ENCODE measurements around the gene CCR9. TPM values are rescaled to one million over a fixed set of nuclear protein-coding genes. Genes with fewer than 3 reads are reported as not detected.

CCR9 gene
- total RNA-seq, 2 donors from 2014 or later: 0.15 to 0.19 TPM

GRCh38 chr3:45864760-45865519 lies 21.4 kb upstream of the CCR9 start:
- Mint-ChIP-seq H3K9me3 (peaks cover 9% of the 10 kb centered on the region), H3K36me3 (ENCODE audit: low read depth) (no peaks in the 10 kb centered on the region), H3K4me3 (peak overlapping the region; percentile 38), H3K27me3 (peaks cover 49% of the 10 kb centered on the region), H3K27ac (no peak overlapping the region), H3K4me1 (peaks cover 28% of the 10 kb centered on the region)
- ATAC-seq (replicated peaks): peak; percentile 83

GRCh38 chr3:45865563-45865962 lies 20.8 kb upstream of the CCR9 start:
- H3K27ac Mint-ChIP-seq: no peak overlapping the region
- no peaks in the 10 kb centered on the region for H3K36me3 Mint-ChIP-seq (ENCODE audit: low read depth)
- H3K4me3 Mint-ChIP-seq: no peak overlapping the region
- ATAC-seq (replicated peaks): no peak
- peaks cover 45% of the 10 kb centered on the region for H3K27me3 Mint-ChIP-seq
- H3K4me1 Mint-ChIP-seq: peaks cover 31% of the 10 kb centered on the region
- H3K9me3 Mint-ChIP-seq: peaks cover 9% of the 10 kb centered on the region

- Mint-ChIP-seq H3K9me3 (peaks cover 5% of the 10 kb centered on the region), H3K4me1 (peaks cover 24% of the 10 kb centered on the region), H3K4me3 (no peak overlapping the region), H3K27ac (no peak overlapping the region), H3K27me3 (peaks cover 42% of the 10 kb centered on the region), H3K36me3 (ENCODE audit: low read depth) (no peaks in the 10 kb centered on the region)
- no peak for ATAC-seq (replicated peaks)
Measured at GRCh38 chr3:45868213-45868612, 18.1 kb upstream of the CCR9 start.

- ATAC-seq (replicated peaks): no peak
Measured at GRCh38 chr3:45868650-45869049, 17.7 kb upstream of the CCR9 start.

GRCh38 chr3:45869638-45870037 lies 16.7 kb upstream of the CCR9 start:
- Mint-ChIP-seq H3K9me3 (peaks cover 5% of the 10 kb centered on the region), H3K27me3 (peaks cover 41% of the 10 kb centered on the region), H3K27ac (no peak overlapping the region), H3K4me1 (peaks cover 23% of the 10 kb centered on the region), H3K36me3 (ENCODE audit: low read depth) (no peaks in the 10 kb centered on the region), H3K4me3 (no peak overlapping the region)
- no peak for ATAC-seq (replicated peaks)

More at GRCh38 chr3:45868650-45869049, 17.7 kb upstream of the CCR9 start:
- Mint-ChIP-seq H3K4me3 (no peak overlapping the region), H3K27ac (no peak overlapping the region), H3K27me3 (peaks cover 38% of the 10 kb centered on the region), H3K36me3 (ENCODE audit: low read depth) (no peaks in the 10 kb centered on the region), H3K9me3 (peaks cover 2% of the 10 kb centered on the region), H3K4me1 (peaks cover 24% of the 10 kb centered on the region)

- ATAC-seq (replicated peaks): peak; percentile 93
- H3K27ac Mint-ChIP-seq: no peak overlapping the region
- H3K4me1 Mint-ChIP-seq: peaks cover 19% of the 10 kb centered on the region
- peaks cover 37% of the 10 kb centered on the region for H3K27me3 Mint-ChIP-seq
- peaks cover 5% of the 10 kb centered on the region for H3K9me3 Mint-ChIP-seq
- peak overlapping the region; percentile 7 for H3K4me3 Mint-ChIP-seq
- H3K36me3 Mint-ChIP-seq (ENCODE audit: low read depth): no peaks in the 10 kb centered on the region
Measured at GRCh38 chr3:45870099-45870498, 16.2 kb upstream of the CCR9 start.

- Mint-ChIP-seq H3K4me3 (no peak overlapping the region), H3K36me3 (ENCODE audit: low read depth) (no peaks in the 10 kb centered on the region), H3K9me3 (peaks cover 5% of the 10 kb centered on the region), H3K4me1 (peaks cover 16% of the 10 kb centered on the region), H3K27ac (no peak overlapping the region), H3K27me3 (peaks cover 22% of the 10 kb centered on the region)
- ATAC-seq (replicated peaks): no peak
Measured at GRCh38 chr3:45871780-45872179, 14.6 kb upstream of the CCR9 start.

GRCh38 chr3:45872569-45872968 lies 13.8 kb upstream of the CCR9 start:
- no peak overlapping the region for H3K4me3 Mint-ChIP-seq
- H3K27ac Mint-ChIP-seq: no peak overlapping the region
- no peaks in the 10 kb centered on the region for H3K36me3 Mint-ChIP-seq (ENCODE audit: low read depth)
- H3K9me3 Mint-ChIP-seq: peaks cover 5% of the 10 kb centered on the region
- H3K4me1 Mint-ChIP-seq: peaks cover 16% of the 10 kb centered on the region
- ATAC-seq (replicated peaks): no peak
- peaks cover 17% of the 10 kb centered on the region for H3K27me3 Mint-ChIP-seq

GRCh38 chr3:45873036-45873435 lies 13.3 kb upstream of the CCR9 start:
- no peak overlapping the region for H3K27ac Mint-ChIP-seq
- H3K4me3 Mint-ChIP-seq: no peak overlapping the region
- H3K36me3 Mint-ChIP-seq (ENCODE audit: low read depth): no peaks in the 10 kb centered on the region
- H3K9me3 Mint-ChIP-seq: peaks cover 5% of the 10 kb centered on the region
- no peak for ATAC-seq (replicated peaks)
- peaks cover 17% of the 10 kb centered on the region for H3K27me3 Mint-ChIP-seq
- H3K4me1 Mint-ChIP-seq: peaks cover 16% of the 10 kb centered on the region

- ATAC-seq (replicated peaks): no peak
- no peak overlapping the region for H3K27ac Mint-ChIP-seq
- H3K27me3 Mint-ChIP-seq: peaks cover 17% of the 10 kb centered on the region
- peaks cover 5% of the 10 kb centered on the region for H3K9me3 Mint-ChIP-seq
- H3K4me1 Mint-ChIP-seq: peaks cover 15% of the 10 kb centered on the region
- H3K4me3 Mint-ChIP-seq: no peak overlapping the region
- H3K36me3 Mint-ChIP-seq (ENCODE audit: low read depth): no peaks in the 10 kb centered on the region
Measured at GRCh38 chr3:45873638-45874037, 12.7 kb upstream of the CCR9 start.

GRCh38 chr3:45874677-45875346 lies 11.5 kb upstream of the CCR9 start:
- Mint-ChIP-seq H3K9me3 (peaks cover 5% of the 10 kb centered on the region), H3K4me1 (peaks cover 11% of the 10 kb centered on the region), H3K27ac (no peak overlapping the region), H3K36me3 (ENCODE audit: low read depth) (no peaks in the 10 kb centered on the region), H3K4me3 (no peak overlapping the region), H3K27me3 (peaks cover 12% of the 10 kb centered on the region)
- no peak for ATAC-seq (replicated peaks)

GRCh38 chr3:45878124-45878523 lies 8.2 kb upstream of the CCR9 start:
- no peak for ATAC-seq (replicated peaks)
- H3K27me3 Mint-ChIP-seq: peaks cover 5% of the 10 kb centered on the region
- H3K4me1 Mint-ChIP-seq: peaks cover 11% of the 10 kb centered on the region
- peaks cover 5% of the 10 kb centered on the region for H3K9me3 Mint-ChIP-seq
- no peaks in the 10 kb centered on the region for H3K36me3 Mint-ChIP-seq (ENCODE audit: low read depth)
- no peak overlapping the region for H3K27ac Mint-ChIP-seq
- H3K4me3 Mint-ChIP-seq: no peak overlapping the region

GRCh38 chr3:45880725-45881077 lies 5.6 kb upstream of the CCR9 start:
- Mint-ChIP-seq H3K36me3 (ENCODE audit: low read depth) (no peaks in the 10 kb centered on the region), H3K4me1 (peaks cover 21% of the 10 kb centered on the region), H3K27ac (no peak overlapping the region), H3K4me3 (no peak overlapping the region), H3K9me3 (no peaks in the 10 kb centered on the region), H3K27me3 (peaks cover 13% of the 10 kb centered on the region)
- no peak for ATAC-seq (replicated peaks)

- Mint-ChIP-seq H3K4me3 (no peak overlapping the region), H3K4me1 (peaks cover 21% of the 10 kb centered on the region), H3K9me3 (no peaks in the 10 kb centered on the region), H3K27me3 (peaks cover 13% of the 10 kb centered on the region), H3K36me3 (ENCODE audit: low read depth) (no peaks in the 10 kb centered on the region), H3K27ac (no peak overlapping the region)
- ATAC-seq (replicated peaks): peak; percentile 80
Measured at GRCh38 chr3:45881078-45882022, 5.0 kb upstream of the CCR9 start.

Measured in activated T-helper 17 cell treated with anti-CD3 and anti-CD28 coated beads, Interleukin-2, amount 50 U/mL, for 72 hours (primary cell).